NCI-H524 (cell line): ENCODE data around the gene MGAT4C.
A peak's percentile ranks its signal among the peaks of the same experiment; 100 is the strongest.
"Not testable (repeated sequence)": the region's sequence is repeated elsewhere in the genome, so short reads cannot be mapped to it uniquely, and the experiment has no call there.

Source experiments
- DNase-seq, 2 experiments: peaks; one replicate each; lab custom pipeline; 2025; lab: John Stamatoyannopoulos, UW

Gene MGAT4C

GRCh38 chr12:86126900-86127299, 129.3 kb downstream of the MGAT4C start:
- peak in 1 of 2 experiments; percentile 27 for DNase-seq

GRCh38 chr12:86122846-86123468, 133.2 kb downstream of the MGAT4C start:
- DNase-seq, result no peak

- no peak for DNase-seq
Observed at GRCh38 chr12:86118161-86118560, 138.0 kb downstream of the MGAT4C start.

GRCh38 chr12:86117711-86118110, 138.5 kb downstream of the MGAT4C start:
- no peak for DNase-seq

GRCh38 chr12:86104087-86104486, 152.1 kb downstream of the MGAT4C start:
- DNase-seq, result no peak

- DNase-seq, result no peak
Observed at GRCh38 chr12:86097161-86097560, 159.0 kb downstream of the MGAT4C start.

GRCh38 chr12:86091681-86092080, 164.5 kb downstream of the MGAT4C start:
- DNase-seq, result no peak

- no peak for DNase-seq
Observed at GRCh38 chr12:86081843-86082242, 174.3 kb downstream of the MGAT4C start.

GRCh38 chr12:86059052-86059451, 197.1 kb downstream of the MGAT4C start:
- DNase-seq, result not testable (repeated sequence)

GRCh38 chr12:86057092-86057845, 198.9 kb downstream of the MGAT4C start:
- no peak for DNase-seq

- no peak for DNase-seq
Observed at GRCh38 chr12:86052921-86053320, 203.3 kb downstream of the MGAT4C start.

GRCh38 chr12:86050010-86050409, 206.2 kb downstream of the MGAT4C start:
- no peak for DNase-seq

GRCh38 chr12:86044396-86044795, 211.8 kb downstream of the MGAT4C start:
- DNase-seq, result no peak

GRCh38 chr12:86042062-86042461, 214.1 kb downstream of the MGAT4C start:
- DNase-seq, result no peak

GRCh38 chr12:86018361-86018760, 237.8 kb downstream of the MGAT4C start:
- no peak for DNase-seq

- peak in 1 of 2 experiments; percentile 27 for DNase-seq
Observed at GRCh38 chr12:86015026-86015425, 241.2 kb downstream of the MGAT4C start.

GRCh38 chr12:86006727-86007126, 249.5 kb downstream of the MGAT4C start:
- DNase-seq, result no peak

GRCh38 chr12:85998074-85998473, 258.1 kb downstream of the MGAT4C start:
- DNase-seq, result no peak

GRCh38 chr12:85996280-85996679, 259.9 kb downstream of the MGAT4C start:
- no peak for DNase-seq

GRCh38 chr12:85993746-85994145, 262.4 kb downstream of the MGAT4C start:
- no peak for DNase-seq

- no peak for DNase-seq
Observed at GRCh38 chr12:85985996-85986395, 270.2 kb downstream of the MGAT4C start.

GRCh38 chr12:85983601-85984000, 272.6 kb downstream of the MGAT4C start:
- no peak for DNase-seq

GRCh38 chr12:85979641-85980040, 276.6 kb downstream of the MGAT4C start:
- no peak for DNase-seq

- no peak for DNase-seq
Observed at GRCh38 chr12:85975716-85976115, 280.5 kb downstream of the MGAT4C start.
